ENCODE measurements around the gene MAP1LC3B2. TPM values are rescaled to one million over a fixed set of nuclear protein-coding genes. Genes with fewer than 3 reads are reported as not detected.

Gene MAP1LC3B2
- total RNA-seq, 1 donor from 2014 or later = 2.3 TPM

DNA sequence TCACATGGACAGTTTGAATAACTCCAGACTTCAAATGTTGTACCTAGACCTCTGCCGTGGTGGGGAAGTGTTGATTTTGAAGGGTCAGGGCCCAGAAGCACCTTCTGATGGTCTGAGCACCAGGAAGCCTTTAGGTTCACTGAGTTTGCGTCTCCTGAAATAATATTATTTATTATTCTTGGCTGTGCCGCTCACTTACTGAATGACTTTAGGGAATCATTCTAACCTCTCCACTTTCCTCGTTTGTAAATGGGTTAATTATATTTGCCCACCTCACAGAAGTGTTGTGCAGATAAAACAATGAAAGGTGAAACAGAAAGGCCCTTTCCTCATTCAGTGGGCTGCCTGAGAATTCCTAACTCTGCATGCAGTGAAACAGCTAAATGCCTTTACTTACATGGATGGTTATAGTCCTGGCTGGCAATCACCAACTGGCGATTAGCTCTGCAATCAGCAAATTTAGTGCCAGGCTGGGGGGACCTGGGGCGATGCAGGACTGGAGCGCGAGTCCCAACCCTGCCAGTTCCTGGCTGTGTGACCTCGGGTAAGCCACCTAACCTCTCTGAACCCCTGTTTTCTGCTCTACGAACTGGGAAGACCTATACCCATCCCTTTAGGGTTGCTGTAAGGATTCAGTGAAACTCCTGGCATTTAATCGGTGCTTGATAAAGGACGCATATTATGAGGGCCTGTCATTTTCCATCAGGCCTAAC, 57.5 kb downstream of the MAP1LC3B2 start:
- peak; percentile 36 for ATAC-seq

DNA sequence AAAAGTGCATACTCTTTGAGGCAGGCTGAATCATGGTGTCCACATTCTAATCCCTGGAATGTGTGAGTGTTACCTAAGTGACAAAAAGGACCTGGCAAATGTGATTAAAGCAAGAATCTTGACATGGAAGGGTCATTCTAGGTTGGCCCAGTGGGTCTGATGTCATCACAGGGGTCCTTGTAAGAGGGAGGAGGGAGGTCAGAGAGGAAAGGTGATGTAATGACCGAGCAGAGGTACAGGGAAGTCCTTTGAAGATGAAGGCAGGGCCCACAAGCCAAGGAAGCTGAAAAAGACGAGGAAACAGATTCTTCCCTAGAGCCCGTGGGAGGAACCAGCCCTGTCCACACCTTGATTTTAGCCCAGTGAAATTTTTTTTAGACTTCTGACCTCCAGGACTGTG, 60.1 kb downstream of the MAP1LC3B2 start:
- no peak for ATAC-seq

DNA sequence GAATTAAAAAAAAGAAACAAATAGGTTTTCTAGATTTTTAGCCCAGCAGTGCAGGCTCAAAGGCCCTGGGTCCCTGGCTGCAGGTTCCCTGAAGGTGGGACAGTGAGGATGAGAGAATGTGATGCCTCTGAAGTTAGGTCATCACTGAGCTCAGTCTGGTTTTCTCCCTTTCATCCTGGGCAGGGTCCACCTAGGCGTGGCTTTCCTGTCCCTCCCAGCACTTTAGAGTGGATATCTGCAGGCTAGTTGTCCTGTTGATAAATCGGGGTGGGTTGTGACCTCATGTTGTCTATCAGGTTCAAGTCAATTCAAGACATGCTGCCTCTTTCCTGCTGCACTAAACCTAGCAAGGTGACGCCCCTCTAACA, 60.9 kb downstream of the MAP1LC3B2 start:
- ATAC-seq = no peak

DNA sequence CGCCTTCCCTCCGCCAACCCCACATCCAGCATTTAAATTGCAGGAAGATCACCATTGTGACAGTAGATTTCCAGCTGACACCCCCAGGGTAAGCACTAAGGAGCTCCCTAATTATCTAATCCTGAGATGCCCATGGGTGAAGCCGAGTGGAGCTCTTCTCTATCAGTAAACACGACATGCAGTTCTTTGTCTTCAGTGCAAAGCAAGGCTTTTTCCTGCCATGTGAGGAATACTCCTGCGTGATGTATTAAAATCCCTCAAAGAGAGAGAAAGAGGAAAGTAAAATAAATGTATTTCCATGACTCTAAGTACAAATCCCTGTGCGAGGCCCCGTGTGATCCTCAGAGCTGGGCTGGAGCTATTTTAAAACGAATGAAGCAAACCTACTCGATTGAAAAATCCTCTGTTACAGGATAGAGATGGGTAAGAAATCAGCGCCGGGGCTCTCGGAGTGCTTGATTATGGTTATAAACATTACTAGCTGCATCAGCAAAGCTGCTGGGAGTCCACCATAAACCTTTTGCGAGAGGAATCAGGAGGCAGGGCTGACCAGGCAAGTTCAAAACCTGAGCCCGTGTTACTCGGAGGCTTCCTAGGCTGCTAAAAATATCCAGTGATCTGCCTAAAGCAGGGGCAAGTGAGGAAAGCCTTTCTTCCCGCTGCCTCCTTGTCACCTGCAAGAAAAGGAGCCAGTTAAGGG, 61.5 kb downstream of the MAP1LC3B2 start:
- ATAC-seq = no peak

DNA sequence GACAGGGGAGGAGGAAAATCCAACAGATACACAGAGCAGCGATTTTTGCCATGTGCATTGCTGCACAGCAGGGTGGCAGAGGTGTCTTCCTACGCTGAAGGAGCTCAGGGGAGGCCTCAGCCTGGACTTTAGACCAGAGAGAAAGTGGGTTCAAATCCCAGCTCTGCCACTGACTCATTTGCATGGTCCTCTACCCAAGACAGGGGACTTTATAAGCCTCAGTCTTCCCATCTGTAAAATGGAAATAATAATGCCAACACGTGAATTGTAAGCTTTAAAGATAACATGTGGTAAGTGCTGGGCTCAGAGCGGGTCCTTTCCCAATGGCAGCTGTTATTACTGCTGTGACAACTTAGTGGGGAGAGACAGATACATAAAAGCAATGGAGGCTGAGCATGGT, 62.0 kb downstream of the MAP1LC3B2 start:
- ATAC-seq = no peak

DNA sequence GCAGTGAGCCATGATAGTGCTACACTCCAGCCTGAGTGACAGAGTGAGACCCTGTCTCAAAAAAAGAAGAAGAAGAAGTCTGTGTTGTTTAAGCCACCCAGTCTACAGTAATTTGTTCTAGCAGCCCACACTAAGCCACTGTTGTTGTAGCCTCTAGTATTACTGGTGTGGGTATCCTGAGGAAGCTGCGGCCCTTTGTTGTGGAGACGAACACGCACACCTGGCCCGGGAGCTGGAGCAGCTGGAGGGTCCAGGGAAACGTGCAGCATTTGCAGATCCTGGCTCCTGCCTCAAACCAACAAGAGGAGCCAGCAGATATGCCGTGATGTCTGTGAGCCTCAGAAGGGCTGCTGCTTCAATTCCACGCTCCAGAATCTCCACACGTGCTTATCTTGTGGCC, 65.3 kb downstream of the MAP1LC3B2 start:
- no peak for ATAC-seq

DNA sequence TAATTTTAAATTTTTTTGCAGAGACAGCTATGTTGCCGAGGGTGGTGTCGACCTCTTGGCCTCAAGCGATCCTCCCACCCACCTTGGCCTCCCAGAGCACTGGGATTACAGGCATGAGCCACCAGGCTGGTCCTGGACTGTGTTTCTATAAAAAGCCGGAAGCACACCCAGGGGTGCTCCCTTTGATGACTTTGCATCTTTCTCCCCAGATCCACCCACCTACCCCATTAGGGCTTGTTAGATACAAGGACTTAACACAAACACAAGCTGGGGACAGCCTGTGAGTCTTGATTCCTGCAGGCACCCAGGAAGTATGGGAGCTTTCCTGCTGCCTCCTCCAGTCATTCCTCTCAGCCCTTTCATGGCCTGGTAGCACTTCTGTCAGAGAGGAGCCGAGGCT, 67.0 kb downstream of the MAP1LC3B2 start:
- no peak for ATAC-seq

Other genes with a start within 250 kb of the MAP1LC3B2 start
- 22.7 TPM for gene SPRING1, start 178.7 kb downstream of the MAP1LC3B2 start, total RNA-seq
- gene RNFT2, start 178.9 kb downstream of the MAP1LC3B2 start, total RNA-seq = 1.1 TPM